ENCODE measurements around the gene FBXO41.
A peak's percentile ranks its signal among the peaks of the same experiment; 100 is the strongest.

Gene FBXO41

DNA sequence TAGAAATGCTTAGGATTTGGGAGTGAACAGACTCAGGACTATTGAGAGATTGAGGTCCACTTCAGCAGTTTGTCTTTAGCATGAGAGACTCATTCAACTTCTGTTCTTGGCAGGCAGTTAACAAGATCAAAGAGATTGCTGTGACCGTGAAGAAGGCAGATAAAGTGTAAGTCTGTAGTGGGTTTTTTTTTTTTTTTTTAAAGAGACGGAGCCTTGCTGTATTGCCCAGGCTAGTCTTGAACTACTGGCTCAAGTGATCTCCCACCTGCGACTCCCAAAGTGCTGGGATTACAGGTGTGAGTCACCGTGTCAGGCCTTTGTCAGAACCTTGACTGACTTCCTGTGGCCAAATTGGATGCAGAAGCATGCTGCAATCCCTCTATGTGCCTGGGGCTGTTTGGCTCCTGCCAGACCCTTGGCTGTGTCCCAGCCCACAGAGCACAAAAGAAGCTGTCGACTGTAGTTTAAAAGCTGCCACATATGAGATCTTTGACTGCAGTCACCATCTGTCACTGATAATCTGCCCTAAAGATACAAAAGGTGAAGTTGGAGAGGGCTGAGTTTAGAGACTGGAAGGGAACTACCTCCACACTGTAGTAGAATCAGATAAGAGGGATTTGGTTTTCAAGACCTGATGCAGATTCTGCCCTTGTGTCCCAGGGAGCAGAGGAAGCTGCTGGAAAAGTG, 40.3 kb downstream of the FBXO41 start:
- H3K4me1 ChIP-seq (ENCODE audit: control insufficient read depth, insufficient read depth, low read length): no peaks in the 10 kb centered on the region
- no peak overlapping the region for H3K27ac ChIP-seq (ENCODE audit: low read length)
- no peak overlapping the region for H3K9ac ChIP-seq (ENCODE audit: low read length in 2 of 2)
- H3K36me3 ChIP-seq (ENCODE audit: control insufficient read depth in 2 of 2, insufficient read depth in 2 of 2, low read length in 2 of 2): peaks cover 65 to 69% of the 10 kb centered on the region in 2 donors
- H3K27me3 ChIP-seq (ENCODE audit: control insufficient read depth in 1 of 2, insufficient read depth in 2 of 2, low read length in 2 of 2): no peaks in the 10 kb centered on the region
- H3K9me3 ChIP-seq (ENCODE audit: control insufficient read depth in 2 of 2, low read length in 2 of 2): no peaks in the 10 kb centered on the region
- H3K4me3 ChIP-seq (ENCODE audit: low read length in 2 of 2): no peak overlapping the region

DNA sequence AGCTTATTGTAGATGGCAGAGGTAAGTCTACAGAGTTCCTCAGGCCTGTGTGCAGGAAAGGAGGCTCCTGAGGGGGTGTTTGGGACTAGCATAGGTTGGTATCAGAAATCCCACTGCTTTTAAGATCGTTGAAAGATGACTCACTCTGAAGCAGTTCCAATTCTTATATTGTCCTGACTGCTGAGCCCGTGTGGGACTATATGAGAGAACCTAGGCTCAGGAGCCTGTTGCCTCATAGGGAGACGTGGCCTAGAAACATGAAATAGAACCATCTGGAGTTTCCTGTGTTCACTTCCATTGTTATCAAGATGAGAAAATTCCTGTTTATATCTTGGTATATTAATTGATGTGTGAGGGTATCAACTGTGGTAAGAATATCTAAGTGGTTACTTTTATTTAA, 44.5 kb downstream of the FBXO41 start:
- Histone ChIP-seq H3K36me3 (ENCODE audit: control insufficient read depth in 2 of 2, insufficient read depth in 2 of 2, low read length in 2 of 2) (peaks cover 30 to 31% of the 10 kb centered on the region in 2 donors), H3K27ac (ENCODE audit: low read length) (no peak overlapping the region), H3K27me3 (ENCODE audit: control insufficient read depth in 1 of 2, insufficient read depth in 2 of 2, low read length in 2 of 2) (no peaks in the 10 kb centered on the region), H3K4me1 (ENCODE audit: control insufficient read depth, insufficient read depth, low read length) (peaks cover 17% of the 10 kb centered on the region), H3K4me3 (ENCODE audit: low read length in 2 of 2) (no peak overlapping the region), H3K9ac (ENCODE audit: low read length in 2 of 2) (no peak overlapping the region), H3K9me3 (ENCODE audit: control insufficient read depth in 2 of 2, low read length in 2 of 2) (no peaks in the 10 kb centered on the region)

DNA sequence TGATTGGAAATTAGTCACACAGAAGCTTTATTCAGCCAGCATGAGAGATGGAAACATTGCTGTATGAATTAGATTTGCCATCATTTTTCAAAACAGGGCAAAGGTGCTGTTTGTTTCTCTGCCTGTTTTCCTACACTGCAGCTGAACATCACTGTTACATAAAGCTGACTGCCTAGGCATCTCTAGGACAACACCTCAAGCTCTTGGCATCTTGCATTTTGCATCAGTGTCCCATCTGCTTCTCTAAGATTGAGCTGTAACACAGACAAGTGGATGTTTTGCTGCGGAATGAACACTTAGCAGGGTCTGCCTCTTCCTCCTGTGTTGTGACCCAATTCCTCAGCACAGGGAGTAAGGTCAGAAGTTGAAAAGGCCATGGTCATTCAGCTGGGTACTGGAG, 45.3 kb downstream of the FBXO41 start:
- peaks cover 22 to 23% of the 10 kb centered on the region in 2 donors for H3K36me3 ChIP-seq (ENCODE audit: control insufficient read depth in 2 of 2, insufficient read depth in 2 of 2, low read length in 2 of 2)
- peak overlapping the region in 1 of 2 donors; percentile 13 for H3K9ac ChIP-seq (ENCODE audit: low read length in 2 of 2)
- no peaks in the 10 kb centered on the region for H3K27me3 ChIP-seq (ENCODE audit: control insufficient read depth in 1 of 2, insufficient read depth in 2 of 2, low read length in 2 of 2)
- H3K27ac ChIP-seq (ENCODE audit: low read length): no peak overlapping the region
- peaks cover 19% of the 10 kb centered on the region for H3K4me1 ChIP-seq (ENCODE audit: control insufficient read depth, insufficient read depth, low read length)
- H3K9me3 ChIP-seq (ENCODE audit: control insufficient read depth in 2 of 2, low read length in 2 of 2): no peaks in the 10 kb centered on the region
- no peak overlapping the region for H3K4me3 ChIP-seq (ENCODE audit: low read length in 2 of 2)

DNA sequence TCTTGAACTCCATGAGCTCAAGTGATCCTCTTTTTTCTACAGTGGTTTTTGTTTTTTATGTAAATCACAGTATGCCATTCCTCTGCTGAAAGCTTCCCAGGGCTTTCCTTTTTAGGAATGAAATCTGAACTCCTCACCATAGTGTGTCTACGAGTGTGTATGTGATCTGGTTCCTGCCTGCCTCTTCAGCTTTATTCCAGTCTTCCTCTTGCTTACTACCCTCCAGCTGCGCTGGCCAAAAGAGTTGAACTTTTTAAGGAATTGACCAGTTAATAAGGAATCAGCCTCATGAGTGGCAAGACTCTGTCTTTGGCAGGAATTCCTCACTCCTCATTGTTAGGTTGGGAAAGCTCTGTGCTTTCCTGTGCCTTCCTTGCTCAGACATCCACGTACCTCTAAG, 46.1 kb downstream of the FBXO41 start:
- Histone ChIP-seq H3K27ac (ENCODE audit: low read length) (no peak overlapping the region), H3K27me3 (ENCODE audit: control insufficient read depth in 1 of 2, insufficient read depth in 2 of 2, low read length in 2 of 2) (no peaks in the 10 kb centered on the region), H3K36me3 (ENCODE audit: control insufficient read depth in 2 of 2, insufficient read depth in 2 of 2, low read length in 2 of 2) (peaks cover 17 to 18% of the 10 kb centered on the region in 2 donors), H3K9me3 (ENCODE audit: control insufficient read depth in 2 of 2, low read length in 2 of 2) (no peaks in the 10 kb centered on the region), H3K4me3 (ENCODE audit: low read length in 2 of 2) (no peak overlapping the region), H3K4me1 (ENCODE audit: control insufficient read depth, insufficient read depth, low read length) (peaks cover 24% of the 10 kb centered on the region), H3K9ac (ENCODE audit: low read length in 2 of 2) (peak overlapping the region in 1 of 2 donors; percentile 13)

DNA sequence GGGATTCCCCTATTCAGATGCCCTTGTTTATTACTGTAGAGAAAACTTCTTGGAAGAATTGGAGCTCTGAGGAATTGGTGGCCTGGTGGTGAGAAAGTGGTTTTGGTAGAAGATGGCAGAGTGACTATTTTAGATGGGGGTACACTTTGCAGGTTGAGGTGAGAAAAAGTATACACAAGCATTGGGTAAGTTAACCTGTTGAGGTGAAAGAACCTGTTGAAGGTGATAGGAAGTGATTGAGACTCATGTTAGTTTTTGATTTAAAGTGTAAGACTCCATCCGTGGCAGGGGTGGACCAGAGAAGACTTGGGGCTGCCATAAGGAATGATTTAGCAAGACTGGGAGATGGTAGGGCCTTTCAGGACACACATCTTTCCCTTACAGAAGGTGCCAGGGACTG, 47.1 kb downstream of the FBXO41 start:
- Histone ChIP-seq H3K36me3 (ENCODE audit: control insufficient read depth in 2 of 2, insufficient read depth in 2 of 2, low read length in 2 of 2) (peaks cover 10 to 11% of the 10 kb centered on the region in 2 donors), H3K27me3 (ENCODE audit: control insufficient read depth in 1 of 2, insufficient read depth in 2 of 2, low read length in 2 of 2) (no peaks in the 10 kb centered on the region), H3K27ac (ENCODE audit: low read length) (no peak overlapping the region), H3K9ac (ENCODE audit: low read length in 2 of 2) (no peak overlapping the region), H3K4me3 (ENCODE audit: low read length in 2 of 2) (no peak overlapping the region), H3K9me3 (ENCODE audit: control insufficient read depth in 2 of 2, low read length in 2 of 2) (no peaks in the 10 kb centered on the region), H3K4me1 (ENCODE audit: control insufficient read depth, insufficient read depth, low read length) (peaks cover 31% of the 10 kb centered on the region)

DNA sequence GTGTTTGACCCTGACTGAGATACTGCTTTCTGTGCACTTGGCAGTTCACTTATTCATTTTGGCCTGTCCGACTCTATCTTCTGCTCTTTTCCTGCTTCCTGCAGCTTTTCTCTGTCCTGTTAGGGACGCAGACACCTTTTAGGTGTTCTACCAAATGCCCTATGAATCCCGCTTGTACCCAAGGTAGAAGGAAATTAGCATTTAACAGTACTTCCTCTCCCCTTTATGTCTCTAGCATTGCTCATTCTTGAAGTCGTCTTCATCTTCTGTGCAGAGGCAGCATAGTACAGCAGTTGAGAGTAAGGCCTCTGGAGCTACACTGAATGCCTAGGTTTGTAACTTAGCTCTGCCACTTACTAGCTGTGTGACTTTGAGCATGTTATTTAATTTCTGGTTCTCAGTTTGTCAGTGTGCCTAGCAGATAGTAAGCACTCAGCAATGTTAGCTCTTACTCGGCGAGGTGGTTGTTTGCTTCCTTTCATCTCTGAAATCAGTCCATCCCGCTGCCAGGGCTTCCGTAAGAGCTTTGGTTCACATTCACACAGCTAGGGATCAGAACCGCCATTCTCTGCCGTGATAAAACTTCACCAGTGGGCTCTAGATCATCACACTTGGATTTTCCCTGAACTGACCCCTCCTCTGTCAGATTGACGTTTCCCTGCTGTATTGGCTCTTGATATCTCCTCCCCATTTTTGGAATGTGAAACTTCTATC, 48.8 kb downstream of the FBXO41 start:
- Histone ChIP-seq H3K4me3 (ENCODE audit: low read length in 2 of 2) (peak overlapping the region; percentile 90 to 97), H3K4me1 (ENCODE audit: control insufficient read depth, insufficient read depth, low read length) (peaks cover 32% of the 10 kb centered on the region), H3K27me3 (ENCODE audit: control insufficient read depth in 1 of 2, insufficient read depth in 2 of 2, low read length in 2 of 2) (no peaks in the 10 kb centered on the region), H3K9ac (ENCODE audit: low read length in 2 of 2) (peak overlapping the region; percentile 83 to 91), H3K36me3 (ENCODE audit: control insufficient read depth in 2 of 2, insufficient read depth in 2 of 2, low read length in 2 of 2) (peaks cover 6 to 11% of the 10 kb centered on the region in 2 donors), H3K27ac (ENCODE audit: low read length) (no peak overlapping the region), H3K9me3 (ENCODE audit: control insufficient read depth in 2 of 2, low read length in 2 of 2) (no peaks in the 10 kb centered on the region)

DNA sequence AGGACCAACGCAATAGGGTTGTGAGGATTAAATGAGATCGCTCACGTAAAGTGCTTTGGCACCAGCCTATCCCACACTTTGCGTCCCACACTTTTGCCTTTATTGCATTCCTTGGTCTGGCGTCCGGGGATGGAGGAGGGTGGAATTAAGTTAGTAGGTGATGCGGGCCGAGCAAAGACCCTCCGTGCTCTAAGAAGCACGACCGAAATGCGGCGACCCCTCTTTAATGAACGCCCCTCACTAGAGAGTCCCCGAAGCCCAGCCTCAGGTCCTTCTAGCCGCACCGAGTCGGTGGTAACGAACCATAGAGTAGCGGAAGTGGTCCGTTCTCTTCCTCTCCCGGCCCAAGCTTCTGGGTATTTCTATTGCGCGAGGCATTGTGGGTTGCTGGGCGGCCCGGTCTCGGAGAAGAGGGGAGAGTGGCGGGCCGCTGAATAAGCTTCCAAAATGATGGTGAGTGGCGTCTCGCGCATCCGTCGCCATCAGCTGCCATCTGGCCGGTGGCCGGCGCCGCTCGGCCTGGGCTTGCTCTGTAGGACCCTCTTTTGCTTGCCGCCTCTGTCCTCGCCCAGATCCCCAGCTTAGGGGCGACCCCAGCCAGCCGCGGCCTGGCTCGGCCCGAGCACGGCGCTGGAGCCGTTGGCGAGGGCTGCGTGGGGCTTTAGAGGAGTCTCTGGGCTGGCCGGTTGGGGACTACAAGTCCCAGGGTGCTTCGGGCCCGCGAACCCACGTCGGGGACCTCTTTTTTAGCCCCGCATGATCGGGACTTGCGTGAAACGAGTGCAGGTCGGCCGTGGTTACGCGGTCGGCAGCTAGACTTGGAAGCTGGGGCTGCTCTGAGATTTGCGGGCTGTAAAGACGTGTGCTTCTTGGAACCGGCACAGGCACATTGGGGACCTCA, 50.1 kb downstream of the FBXO41 start, which contains the start of gene CCT7:
Gene CCT7 (plus strand): TSS at position 377 of the 901 bp plus-strand sequence. CDS start 71 bp downstream, at position 448.
- peak within 1 kb of the TSS; percentile 92 to 97 for H3K4me3 ChIP-seq (ENCODE audit: low read length in 2 of 2)
- peaks cover 32% of the 10 kb centered on the region for H3K4me1 ChIP-seq (ENCODE audit: control insufficient read depth, insufficient read depth, low read length)
- no peaks in the 10 kb centered on the region for H3K27me3 ChIP-seq (ENCODE audit: control insufficient read depth in 1 of 2, insufficient read depth in 2 of 2, low read length in 2 of 2)
- peaks cover 3 to 9% of the 10 kb centered on the region in 2 donors for H3K36me3 ChIP-seq (ENCODE audit: control insufficient read depth in 2 of 2, insufficient read depth in 2 of 2, low read length in 2 of 2)
- H3K27ac ChIP-seq (ENCODE audit: low read length): peak within 1 kb of the TSS; percentile 90
- no peaks in the 10 kb centered on the region for H3K9me3 ChIP-seq (ENCODE audit: control insufficient read depth in 2 of 2, low read length in 2 of 2)
- H3K9ac ChIP-seq (ENCODE audit: low read length in 2 of 2): peak within 1 kb of the TSS; percentile 83 to 92

DNA sequence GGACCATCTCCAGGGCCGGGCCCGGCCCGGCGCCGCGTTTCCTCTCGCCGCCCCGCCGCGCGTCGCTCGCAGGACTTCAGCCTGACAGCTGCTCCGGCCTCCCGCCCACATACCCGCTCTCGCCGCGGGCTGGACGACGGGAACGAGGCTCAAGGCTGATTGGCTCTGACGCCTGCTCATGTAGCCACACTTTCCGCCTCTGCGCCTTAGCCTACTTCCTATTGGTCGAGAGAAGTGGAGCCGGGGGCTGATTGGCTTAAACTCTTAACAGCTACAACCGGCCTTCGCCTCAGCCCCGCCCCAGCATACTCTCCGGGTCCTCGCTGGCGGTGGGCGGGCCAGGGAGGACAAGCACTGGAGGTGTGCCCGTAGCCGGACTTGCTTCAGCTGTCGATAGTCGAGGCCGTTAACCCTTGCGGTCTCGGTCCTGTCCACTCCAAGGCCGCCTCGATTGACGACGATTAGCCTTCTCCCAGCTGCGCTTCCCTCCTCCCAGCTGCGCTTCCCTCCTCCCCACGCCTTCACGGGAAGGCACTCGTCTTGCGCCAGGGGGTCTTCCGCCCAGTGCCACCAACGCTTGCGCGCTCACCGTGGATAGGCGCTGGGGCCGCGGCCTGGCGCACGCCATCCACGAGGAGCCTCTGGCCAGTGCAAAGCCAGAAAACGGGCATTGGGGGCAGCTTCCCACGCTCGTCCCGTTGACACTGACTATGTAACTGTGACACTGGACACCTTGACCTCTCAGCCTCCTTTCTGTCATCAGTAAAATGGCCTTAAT, 50.9 kb downstream of the FBXO41 start, which contains the start of gene PRADC1:
Gene PRADC1 (minus strand): TSS at position 86 of the 778 bp plus-strand sequence. CDS start 79 bp downstream, at position 7.
- Histone ChIP-seq H3K4me3 (ENCODE audit: low read length in 2 of 2) (peak within 1 kb of the TSS; percentile 92 to 97), H3K27me3 (ENCODE audit: control insufficient read depth in 1 of 2, insufficient read depth in 2 of 2, low read length in 2 of 2) (no peaks in the 10 kb centered on the region), H3K9me3 (ENCODE audit: control insufficient read depth in 2 of 2, low read length in 2 of 2) (no peaks in the 10 kb centered on the region), H3K27ac (ENCODE audit: low read length) (peak within 1 kb of the TSS; percentile 90), H3K4me1 (ENCODE audit: control insufficient read depth, insufficient read depth, low read length) (peaks cover 30% of the 10 kb centered on the region), H3K9ac (ENCODE audit: low read length in 2 of 2) (peak within 1 kb of the TSS; percentile 88 to 92), H3K36me3 (ENCODE audit: control insufficient read depth in 2 of 2, insufficient read depth in 2 of 2, low read length in 2 of 2) (peaks cover 5 to 12% of the 10 kb centered on the region in 2 donors)

DNA sequence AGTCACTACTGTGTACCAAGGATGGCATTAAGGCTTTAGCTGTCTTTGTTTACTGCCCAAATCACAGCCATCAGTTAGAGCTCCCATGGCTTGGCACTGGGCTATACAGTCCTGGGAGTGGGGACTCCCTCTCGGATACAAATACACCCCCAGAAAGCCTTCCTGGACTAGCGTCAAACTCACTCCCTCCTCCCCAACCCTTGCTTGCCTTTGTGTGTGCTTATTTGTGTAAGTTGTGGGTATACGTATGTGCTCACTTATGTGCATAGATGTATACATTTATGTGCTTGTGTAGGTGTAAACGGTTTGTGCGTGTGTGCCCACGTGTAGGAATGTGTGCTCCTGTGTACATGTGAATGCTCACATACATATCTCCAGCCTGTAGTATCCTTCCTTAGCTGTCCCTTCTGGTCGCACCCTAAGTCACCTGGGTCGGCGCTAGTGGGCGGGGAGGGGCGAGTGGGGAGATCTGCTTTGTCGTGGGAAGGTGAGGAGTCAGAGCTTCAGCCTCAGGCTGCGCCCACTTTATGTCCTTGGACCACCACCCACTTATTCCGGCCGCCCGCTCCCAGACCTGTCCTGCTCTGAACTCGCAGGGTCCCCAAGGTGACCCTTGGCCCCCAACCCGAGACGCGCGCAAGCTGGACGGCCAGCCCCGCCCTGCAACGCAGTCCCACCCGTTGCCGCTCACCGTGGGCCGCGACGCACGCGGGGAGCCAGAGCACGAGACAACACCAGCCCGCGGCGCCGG, 51.7 kb downstream of the FBXO41 start:
- Histone ChIP-seq H3K9me3 (ENCODE audit: control insufficient read depth in 2 of 2, low read length in 2 of 2) (no peaks in the 10 kb centered on the region), H3K4me1 (ENCODE audit: control insufficient read depth, insufficient read depth, low read length) (peaks cover 28% of the 10 kb centered on the region), H3K4me3 (ENCODE audit: low read length in 2 of 2) (peak overlapping the region; percentile 92 to 97), H3K36me3 (ENCODE audit: control insufficient read depth in 2 of 2, insufficient read depth in 2 of 2, low read length in 2 of 2) (peaks cover 12 to 14% of the 10 kb centered on the region in 2 donors), H3K27me3 (ENCODE audit: control insufficient read depth in 1 of 2, insufficient read depth in 2 of 2, low read length in 2 of 2) (no peaks in the 10 kb centered on the region), H3K9ac (ENCODE audit: low read length in 2 of 2) (peak overlapping the region; percentile 86 to 88), H3K27ac (ENCODE audit: low read length) (peak overlapping the region; percentile 90)
